ENCODE measurements around the gene PEX16.
"Not testable (repeated sequence)": the region's sequence is repeated elsewhere in the genome, so short reads cannot be mapped to it uniquely, and the experiment has no call there.

The PEX16 gene

DNA sequence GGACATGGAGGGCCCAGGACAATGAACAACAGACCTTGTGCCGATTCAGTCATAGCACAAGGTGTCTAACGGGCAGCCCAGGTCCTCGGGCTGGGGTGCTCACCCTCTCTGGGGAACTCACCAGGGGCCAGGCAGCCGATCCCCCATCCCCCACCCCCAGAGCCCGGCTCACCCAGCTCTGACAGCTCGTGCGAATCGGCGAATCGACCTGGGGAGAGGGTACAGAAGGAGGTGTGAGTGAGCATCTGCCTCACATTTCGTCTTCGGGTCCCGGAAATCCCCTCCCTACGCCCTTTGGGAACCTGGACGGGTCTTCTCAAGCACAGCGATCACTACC is 423 bp downstream of the PEX16 start:
- DNase-seq: no peak

DNA sequence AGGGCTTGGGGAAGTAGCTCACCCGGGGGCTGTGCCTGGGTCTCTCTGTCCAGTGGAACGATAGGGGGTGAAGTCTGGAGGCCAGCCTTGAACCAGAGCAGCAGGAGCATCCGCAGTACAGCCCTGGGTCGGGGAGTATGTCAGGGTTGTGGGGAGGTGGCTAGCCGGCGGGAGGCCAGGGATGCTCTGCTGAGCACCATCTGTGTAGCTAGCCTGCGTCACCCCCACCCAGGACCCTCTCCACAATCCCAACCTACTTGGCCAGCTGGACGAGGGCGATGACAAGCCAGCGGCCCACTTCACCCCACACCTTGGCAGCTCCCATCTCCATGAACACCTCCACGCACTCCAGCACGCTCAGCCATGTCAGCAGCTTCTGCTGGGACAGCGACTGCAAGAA is 2.2 kb downstream of the PEX16 start:
- no peak for DNase-seq

DNA sequence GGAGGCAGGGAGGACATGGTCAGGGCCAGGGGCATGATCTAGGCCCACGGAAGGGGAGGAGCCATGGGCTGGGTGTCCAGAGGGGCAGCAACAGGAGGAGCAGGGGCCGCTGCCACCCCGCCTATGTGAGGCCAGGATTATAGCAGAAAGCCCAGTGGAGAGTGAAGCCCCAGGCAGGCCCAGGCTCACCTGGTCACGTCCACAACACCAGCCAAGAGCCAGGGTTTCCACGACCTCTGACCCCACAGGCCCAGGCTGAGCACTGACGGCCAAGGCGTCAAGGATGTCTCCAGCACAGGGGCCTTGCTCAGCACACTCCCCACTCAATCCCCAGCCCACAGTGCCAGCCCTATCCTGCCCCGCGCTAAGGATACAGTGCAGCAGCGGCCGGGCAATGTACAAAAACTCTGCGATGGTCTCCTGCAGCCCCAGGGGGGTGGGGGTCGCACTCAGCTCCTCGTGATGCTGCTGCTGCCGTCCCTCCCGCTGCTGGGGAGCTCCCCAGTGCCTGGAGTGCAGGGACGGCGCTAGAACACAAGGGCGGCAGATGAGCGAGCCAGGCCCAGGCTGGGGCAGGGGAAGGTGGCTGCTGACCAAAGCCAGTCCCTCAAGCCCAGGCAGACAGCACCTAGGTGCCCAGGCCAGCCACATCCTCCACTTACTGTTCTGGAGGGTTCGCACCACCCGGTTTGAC is 3.6 kb downstream of the PEX16 start:
- DNase-seq: no peak

DNA sequence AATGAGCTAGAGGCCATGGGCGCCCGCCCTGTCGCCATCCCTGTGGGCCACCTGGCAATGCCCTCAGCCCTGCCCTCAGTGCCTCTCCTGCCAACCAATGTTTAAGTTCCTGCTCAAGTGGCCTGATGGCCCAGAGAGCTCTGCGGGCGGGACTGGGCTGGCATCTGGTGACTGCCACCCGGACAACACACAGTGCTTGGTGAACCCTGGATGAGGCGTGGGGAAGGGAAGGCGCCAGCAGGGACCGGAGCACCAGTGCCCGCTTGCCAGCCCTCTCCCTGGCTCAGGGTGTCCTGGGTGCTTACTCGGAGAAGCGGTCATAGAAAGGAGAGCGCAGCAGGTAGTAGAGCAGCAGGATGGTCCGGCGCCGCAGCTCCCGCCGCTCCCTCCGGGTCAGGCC is 4.2 kb downstream of the PEX16 start:
- DNase-seq: no peak

DNA sequence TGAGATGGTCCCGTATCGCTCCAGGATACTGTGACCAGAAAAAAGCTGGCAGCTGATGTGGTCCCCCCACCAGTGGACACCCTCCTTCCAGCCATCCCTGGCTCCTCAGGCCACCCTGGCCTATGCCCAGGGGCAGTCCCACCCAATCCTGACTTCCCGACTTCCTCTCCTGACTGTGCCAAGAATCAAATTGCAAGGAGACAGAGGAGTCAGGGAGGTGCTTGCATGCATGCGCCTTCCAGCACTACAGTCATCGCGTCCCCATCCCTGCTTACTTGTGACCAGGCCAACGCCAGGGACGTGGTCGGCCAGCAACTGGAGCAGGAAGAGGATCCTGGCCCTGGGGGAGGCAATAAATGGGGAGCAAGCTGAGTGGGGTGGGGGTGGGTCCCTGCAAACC is 7.1 kb downstream of the PEX16 start:
- DNase-seq: no peak

DNA sequence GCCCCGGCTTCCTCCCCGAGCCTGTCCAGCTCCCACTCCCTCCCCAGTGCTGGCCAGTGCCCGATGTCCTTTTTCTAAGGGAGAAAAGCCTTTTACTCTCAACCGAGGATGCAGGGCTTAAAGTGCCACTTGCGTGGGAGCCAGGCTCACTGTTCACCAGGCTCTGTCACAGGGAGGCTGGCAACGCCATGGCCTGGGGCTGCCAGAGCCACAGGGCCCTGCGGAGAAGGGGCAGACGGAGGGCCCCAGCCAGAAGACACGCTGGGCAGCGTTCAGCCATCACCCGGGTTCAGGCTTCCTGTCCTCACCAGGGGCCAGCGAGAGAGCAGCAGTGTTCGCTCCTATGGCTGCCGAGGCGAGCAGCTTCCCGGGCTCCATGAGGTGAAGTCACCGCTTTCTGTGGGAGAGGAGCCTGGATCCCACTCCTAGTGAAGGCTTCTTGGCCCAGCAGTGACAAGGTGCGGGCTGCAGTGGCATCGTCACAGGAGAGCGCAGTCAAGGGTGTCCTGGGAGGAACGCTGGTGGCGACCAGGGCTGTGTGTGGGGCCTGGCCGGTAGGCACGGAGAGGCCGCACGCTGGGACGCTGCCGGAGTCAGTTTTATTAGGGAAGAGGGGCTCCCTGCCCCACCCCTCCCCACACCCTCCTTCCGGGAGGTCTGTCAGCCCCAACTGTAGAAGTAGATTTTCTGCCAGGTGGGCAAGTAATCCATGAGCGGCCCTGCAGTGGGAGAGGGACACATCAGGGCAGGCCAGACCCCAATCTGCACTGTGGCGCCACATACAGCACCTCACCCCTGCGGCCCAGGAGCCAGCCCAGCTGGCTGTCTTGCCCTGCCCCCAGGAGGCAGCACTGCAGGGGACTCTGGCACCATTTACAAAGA is 7.8 kb downstream of the PEX16 start:
- no peak for DNase-seq

DNA sequence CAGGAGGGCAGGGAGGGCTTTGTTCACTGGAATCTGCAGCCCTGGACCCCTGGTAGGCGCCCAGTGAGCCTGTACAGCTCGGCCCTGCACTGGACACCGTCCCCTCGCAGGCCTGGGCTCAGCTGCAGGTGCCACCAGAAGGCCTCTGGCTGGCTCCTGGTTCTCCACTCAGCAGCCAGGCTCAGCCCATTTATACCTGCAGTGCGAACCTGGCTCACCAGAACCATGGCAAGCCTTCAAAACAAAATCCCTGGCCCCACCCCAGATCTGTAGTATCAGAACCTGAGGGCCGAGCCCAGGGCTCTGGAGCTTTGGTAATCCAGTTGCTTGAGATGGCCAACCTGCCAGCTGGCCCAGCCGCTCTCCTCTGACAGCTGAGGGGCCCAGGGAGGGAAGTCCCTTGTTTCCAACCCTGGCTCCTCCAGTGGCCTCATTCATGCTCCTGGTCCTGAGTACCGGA is 9.7 kb downstream of the PEX16 start:
- DNase-seq: no peak

DNA sequence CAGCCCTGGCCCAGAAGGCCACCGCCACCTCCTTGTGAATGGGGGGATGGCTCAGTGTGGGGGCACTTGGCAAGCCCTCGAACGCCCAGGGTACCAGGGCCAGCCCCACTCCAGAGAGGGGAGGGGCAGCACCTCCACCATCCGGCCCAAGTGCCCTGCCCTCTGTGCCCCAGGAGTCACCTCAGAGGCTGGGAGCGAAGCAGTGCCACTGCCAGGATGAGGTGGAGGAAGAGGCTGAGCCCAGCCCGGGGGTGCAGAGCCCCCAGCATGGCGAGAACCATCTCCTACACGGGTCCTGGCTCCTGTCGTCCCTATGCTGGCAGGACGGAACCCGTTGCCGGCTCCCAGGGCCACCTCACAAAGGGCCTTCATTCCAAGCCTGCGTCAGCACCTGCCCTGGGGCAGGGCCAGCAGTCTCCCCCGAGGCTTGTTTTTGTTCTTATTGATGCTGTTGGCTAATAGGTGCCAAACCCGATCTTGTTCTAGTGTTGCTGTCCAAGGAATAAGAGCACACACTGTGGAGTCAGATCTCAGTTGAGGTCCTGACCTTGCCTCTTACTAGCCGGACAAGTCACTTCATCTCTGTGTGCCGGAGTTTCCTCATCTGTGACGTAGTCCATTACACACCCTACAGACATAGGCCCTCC is 10.6 kb downstream of the PEX16 start, which contains the start of gene FREY1:
Gene FREY1 (minus strand): TSS at position 307 of the 647 bp plus-strand sequence. CDS start 26 bp downstream, at position 281.
- no peak for DNase-seq

DNA sequence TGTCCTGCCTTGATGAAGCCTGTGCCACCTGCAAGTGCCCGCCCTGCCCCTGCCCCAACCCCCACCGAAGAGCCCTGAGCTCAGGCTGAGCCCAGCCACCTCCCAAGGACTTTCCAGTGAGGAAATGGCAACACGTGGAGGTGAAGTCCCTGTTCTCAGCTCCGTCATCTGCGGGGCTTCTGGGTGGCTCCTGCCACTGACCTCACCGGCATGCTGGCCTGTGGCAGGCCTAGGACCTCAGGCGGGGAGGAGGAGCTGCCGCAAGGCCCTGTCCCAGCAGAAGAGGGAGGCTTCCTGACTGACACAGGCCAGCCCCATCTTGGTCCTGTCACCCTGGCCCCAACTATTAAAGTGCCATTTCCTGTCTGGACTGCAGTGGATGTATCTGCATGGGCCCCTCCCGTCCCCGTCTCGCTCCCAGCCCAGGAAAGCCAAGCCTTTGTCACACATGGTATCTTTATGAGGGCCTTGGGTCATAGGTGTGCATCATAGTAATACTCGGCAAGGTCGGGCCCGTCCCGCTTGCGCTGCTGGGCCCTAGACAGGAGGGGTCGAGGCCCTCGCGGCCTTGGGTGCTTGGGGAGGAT is 11.5 kb downstream of the PEX16 start:
- DNase-seq: no peak

DNA sequence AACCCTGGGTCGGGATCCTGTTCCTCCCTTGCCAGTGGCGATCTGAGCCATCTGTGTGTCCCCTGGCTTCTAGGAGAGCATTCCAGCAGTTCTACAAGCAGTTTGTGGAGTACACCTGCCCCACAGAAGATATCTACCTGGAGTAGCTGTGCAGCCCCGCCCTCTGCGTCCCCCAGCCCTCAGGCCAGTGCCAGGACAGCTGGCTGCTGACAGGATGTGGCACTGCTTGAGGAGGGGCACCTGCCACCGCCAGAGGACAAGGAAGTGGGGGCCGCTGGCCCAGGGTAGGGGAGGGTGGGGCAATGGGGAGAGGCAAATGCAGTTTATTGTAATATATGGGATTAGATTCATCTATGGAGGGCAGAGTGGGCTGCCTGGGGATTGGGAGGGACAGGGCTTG is 12.1 kb downstream of the PEX16 start:
- not testable (repeated sequence) for DNase-seq

DNA sequence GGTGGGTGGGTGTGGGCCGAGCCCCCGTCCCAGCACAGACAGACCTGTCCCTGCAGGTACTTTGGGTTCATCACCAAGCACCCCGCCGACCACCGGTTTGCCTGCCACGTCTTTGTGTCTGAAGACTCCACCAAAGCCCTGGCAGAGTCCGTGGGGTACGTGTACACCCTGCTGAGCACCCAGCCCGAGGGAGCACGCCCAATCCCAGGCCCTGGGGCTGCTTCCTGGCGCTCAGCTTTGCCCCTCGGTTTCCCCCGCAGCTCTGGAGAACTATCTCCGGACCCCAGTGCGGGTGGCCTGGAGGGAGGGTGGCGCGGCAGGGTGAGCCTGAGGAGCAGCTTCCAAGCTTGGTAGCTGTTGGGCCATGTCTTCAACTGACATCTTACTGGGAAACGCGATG is 12.6 kb downstream of the PEX16 start:
- DNase-seq: no peak

DNA sequence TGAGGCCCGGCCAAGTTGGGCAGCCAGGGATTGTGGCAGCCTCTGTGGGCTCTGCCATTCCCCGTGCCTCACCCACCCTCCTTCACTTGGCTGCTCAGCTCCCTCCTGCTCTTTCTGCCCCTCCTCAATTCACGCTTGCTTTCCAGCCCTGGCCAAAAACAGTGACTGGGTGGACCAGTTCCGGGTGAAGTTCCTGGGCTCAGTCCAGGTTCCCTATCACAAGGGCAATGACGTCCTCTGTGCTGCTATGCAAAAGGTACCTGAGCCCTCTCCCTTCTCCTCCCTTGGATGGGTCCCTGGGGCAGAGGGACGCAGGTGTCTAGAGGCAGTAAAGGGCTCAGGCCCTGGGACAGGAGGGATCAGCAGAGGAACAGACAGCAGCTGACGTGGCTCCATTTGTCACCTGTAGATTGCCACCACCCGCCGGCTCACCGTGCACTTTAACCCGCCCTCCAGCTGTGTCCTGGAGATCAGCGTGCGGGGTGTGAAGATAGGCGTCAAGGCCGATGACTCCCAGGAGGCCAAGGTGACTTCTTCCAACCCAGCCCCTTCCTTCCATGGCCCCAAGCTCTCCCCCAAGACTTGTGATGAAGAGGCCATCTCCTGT is 13.3 kb downstream of the PEX16 start:
- DNase-seq: no peak

DNA sequence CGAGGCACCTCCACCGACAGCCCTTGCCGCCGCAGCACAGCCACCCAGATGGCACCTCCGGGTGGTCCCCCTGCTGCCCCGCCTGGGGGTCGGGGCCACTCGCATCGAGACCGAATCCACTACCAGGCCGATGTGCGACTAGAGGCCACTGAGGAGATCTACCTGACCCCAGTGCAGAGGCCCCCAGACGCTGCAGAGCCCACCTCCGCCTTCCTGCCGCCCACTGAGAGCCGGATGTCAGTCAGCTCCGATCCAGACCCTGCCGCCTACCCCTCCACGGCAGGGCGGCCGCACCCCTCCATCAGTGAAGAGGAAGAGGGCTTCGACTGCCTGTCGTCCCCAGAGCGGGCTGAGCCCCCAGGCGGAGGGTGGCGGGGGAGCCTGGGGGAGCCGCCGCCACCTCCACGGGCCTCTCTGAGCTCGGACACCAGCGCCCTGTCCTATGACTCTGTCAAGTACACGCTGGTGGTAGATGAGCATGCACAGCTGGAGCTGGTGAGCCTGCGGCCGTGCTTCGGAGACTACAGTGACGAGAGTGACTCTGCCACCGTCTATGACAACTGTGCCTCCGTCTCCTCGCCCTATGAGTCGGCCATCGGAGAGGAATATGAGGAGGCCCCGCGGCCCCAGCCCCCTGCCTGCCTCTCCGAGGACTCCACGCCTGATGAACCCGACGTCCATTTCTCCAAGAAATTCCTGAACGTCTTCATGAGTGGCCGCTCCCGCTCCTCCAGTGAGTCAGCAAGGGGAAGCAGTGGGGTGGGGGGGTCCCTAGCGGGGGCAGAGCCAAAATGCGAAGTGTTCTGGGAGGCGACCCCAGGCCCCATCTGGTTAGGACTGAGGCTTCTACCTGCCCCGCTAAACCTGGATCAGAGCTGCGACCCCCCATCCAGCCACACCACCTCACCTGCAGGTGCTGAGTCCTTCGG is 15.0 kb downstream of the PEX16 start:
- no peak for DNase-seq

DNA sequence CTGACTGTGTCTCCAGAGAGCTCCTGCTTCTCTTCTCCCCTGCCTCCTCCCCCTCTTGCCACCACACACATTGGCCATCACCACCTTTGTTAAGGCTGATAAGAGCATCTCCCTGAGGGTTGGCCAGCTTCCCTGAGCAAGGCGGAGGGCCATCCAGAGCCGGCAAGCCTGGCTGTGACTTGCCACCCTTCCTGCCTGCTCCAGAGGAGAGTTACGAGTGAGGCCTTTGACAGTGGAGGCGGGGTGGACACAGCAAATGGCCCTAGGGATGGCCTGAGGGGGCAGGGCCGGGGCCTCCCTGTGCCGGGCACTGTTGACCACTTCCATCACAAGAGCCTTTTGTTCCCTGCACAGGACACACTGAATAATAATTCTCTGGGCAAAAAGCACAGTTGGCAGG is 16.1 kb downstream of the PEX16 start:
- DNase-seq: no peak

DNA sequence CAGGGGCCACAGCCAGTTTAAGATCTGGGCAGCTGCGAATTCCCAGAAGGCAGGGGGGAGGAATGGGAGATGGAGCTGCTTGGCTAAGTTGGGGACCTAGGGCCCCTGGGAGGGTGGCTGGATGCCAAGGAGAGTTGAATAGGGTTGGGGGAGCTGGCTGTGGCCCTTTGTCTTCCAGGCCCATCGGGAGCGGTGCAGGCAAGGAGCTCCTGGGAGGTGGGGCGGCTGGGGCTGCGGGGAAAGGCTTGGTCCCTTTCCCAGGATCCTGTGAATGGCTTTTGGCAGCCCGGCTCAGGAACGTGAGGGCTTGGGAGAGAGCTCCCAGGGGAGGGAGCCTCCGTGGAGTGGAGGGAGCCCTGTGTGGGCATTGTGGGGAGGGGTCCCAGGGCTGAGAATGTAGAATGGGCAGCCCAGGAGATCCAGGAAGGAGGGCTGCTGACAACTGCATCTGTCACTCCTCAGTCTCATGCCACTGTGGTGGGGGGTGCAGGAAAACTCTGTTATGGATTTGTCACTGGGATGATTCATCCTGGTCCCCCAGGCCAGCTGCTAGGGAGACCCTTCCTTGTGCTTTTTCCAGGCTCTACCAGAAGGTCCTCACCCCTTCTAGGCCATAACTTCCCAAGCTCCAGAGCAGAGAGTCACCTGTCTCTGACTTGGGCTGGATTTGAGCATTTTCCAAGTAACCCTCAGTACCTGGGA is 16.6 kb downstream of the PEX16 start:
- no peak for DNase-seq

DNA sequence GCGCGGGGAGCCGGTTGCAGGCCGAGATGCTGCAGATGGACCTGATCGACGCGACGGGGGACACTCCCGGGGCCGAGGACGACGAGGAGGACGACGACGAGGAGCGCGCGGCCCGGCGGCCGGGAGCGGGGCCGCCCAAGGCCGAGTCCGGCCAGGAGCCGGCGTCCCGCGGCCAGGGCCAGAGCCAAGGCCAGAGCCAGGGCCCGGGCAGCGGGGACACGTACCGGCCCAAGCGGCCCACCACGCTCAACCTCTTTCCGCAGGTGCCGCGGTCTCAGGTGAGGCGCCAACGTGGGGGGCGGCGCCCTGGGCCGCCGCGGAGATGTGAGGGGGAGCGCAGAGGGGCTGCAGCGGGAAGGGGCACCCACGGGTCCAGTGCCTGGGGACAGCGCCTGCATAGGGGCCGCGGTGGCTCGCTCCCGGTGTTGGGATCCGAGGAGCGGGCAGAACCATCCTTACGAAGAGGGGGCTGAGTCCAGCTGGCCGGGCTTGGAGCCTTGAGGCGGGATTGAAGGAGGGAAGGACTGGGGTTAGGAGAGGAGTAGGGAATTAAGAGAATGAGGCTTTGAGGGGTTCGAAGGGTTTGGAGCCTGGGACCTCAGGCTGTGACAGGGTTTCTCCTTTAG is 17.4 kb downstream of the PEX16 start:
- DNase-seq: not testable (repeated sequence)

DNA sequence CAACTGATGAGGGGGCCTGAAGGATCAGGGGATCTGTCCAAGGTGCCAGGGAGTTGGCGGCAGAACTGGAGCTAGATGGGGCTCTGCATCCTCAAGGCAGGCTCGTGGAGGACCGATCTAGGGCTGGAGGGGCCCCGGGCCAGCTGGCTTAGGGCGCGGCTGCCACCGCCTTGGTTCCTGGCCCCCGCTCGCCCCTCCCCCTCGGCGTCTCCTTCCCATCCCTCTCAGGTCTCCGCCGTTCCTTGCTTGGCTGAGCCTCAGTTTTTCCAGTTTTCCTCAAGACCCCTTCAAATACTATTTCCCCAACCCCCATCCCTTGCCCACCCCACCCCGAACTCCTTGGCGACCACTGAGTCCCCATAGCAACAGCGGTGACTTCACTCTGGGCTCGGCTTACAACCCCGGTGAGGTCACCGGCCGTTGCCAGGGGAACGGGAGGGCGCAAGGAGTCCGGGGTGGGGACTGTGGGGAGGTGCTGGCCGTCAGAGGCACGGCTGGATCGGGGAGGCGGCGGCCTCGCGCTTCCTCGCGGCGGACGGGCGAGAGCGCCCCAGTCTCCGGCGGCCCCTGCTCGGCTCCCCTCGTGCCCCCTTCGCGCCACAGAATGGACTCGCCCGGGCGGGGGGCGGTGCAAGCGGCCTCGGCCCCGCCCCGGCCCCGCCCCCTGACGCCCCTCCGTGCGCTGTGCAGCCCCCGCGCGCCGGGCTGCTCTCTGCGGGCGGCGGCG is 18.1 kb downstream of the PEX16 start:
- DNase-seq: peak; percentile 24

DNA sequence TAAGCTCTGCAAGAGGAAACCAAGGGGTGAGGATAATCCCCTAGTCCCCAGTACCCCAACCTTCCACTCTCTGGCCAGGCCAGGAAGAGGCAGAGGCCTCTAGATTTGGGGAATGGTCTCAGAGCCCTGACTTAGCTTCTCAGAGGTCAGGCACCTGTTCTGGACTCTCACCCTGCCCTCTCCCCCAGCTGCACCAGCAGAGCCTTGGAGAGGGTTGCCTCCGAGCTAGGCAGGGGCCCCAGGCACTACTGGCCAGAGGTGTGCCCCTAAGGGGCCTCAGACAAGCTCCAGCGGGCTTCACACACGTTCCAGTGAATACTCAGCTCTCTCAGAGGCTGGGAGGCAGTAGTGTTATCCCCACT is 18.6 kb downstream of the PEX16 start:
- no peak for DNase-seq

DNA sequence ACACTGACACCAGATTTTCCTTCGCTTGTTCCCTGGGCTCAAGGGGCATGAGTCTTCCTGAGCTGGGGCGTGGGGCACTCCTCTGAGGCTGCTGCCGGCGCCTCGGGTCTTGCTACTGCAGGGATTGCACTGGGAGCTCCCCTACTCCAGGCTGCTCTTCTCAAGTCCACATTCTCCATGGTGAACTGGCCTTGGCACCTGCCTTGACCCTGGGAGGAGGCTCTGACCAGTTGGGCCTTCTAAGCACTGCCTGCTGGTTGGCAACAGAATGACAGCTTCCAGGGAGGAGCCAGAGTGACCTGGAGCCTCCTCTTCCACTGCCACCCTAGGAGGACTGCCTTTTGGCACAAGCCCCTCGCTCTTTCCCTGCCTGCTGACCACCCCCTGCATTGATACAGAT is 20.1 kb downstream of the PEX16 start:
- DNase-seq: no peak

DNA sequence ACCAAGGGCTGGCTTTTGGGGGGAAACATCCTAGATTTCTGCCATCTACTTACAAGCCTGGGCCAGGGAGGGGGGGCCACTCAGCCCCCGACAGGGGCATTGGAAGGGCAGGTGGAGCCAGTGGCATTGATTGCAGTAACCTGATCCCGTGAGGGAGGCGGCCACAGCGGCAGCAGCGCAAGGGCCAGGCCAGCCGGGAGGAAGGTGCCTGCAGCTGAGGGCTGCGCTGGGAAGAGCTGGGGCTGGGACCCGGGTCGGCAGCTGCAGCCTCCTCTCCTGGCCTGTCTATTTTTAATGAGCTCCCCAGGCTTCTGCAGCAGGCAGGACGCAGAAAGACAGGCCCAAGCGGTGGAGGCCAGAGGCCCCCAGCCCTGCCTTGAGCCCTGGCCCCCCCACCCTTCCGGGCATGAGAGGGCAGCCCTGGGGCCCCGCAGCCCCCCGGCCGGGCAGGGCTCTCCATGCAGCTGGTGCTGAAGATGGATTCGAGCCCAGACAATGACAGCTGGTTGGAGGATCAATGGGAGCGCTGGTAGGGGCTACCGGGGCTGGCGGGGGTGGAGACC is 21.2 kb downstream of the PEX16 start:
- DNase-seq: peak; percentile 29
